ENCODE measurements around the gene AP5Z1.

GRCh38 chr7:4789194-4790077 lies 14.0 kb downstream of the AP5Z1 start:
- TF ChIP-seq CTCF (conservative IDR thresholded peaks at IDR 0.05 in 1 of 2, IDR thresholded peaks at IDR 0.05 in 1 of 2; ENCODE audit: extremely low read depth in 1 of 2, insufficient read depth in 1 of 2, low read depth in 1 of 2, low read length in 2 of 2): no peak
- TF ChIP-seq EZH2 (IDR thresholded peaks at IDR 0.05; ENCODE audit: borderline replicate concordance, low read length): no peak
